CD4-positive, CD25-positive, alpha-beta regulatory T cell (primary cell): ENCODE results near the gene KIF3B. TPM values are rescaled to one million over a fixed set of nuclear protein-coding genes. Genes with fewer than 3 reads are reported as not detected.
"Not testable (repeated sequence)": the region's sequence is repeated elsewhere in the genome, so short reads cannot be mapped to it uniquely, and the experiment has no call there.

Experiments used
- ATAC-seq, 2 donors: fragments of 150-1000 bp; cut with Tn5 transposase; one replicate each; pipeline ENCODE4 v1.10.0; 2021; ENCODE audit warnings: low read depth in 2 of 2, moderate number of reproducible peaks in 2 of 2, moderate library complexity in 1 of 2
- DNase-seq, 3 donors: peaks; one replicate each; pipeline versions ENCODE4 v3.0.0 to v3.0.0-alpha.2; 2012 to 2022; ENCODE audit warnings: mixed read lengths in 1 of 3
- H3K27ac ChIP-seq: one replicate; pipeline ENCODE4 v1.7.0; 2013; ENCODE audit warnings: mild to moderate bottlenecking, low read length; ENCODE audit not compliant: insufficient read depth, poor library complexity, severe bottlenecking
- H3K27me3 ChIP-seq: one replicate; pipeline ENCODE4 v1.7.0; 2013; ENCODE audit warnings: low read length; ENCODE audit not compliant: control insufficient read depth, insufficient read depth
- H3K36me3 ChIP-seq: one replicate; pipeline ENCODE4 v1.7.0; 2013; ENCODE audit warnings: mild to moderate bottlenecking, low read length, moderate library complexity; ENCODE audit not compliant: control insufficient read depth, insufficient read depth
- H3K4me1 ChIP-seq: 2 replicates; pipeline ENCODE4 v1.7.0; 2013; ENCODE audit warnings: mild to moderate bottlenecking, low read length; ENCODE audit not compliant: insufficient read depth, control insufficient read depth, poor library complexity, severe bottlenecking
- H3K4me3 ChIP-seq: one replicate; pipeline ENCODE4 v1.7.0; 2013; ENCODE audit warnings: low read depth, mild to moderate bottlenecking, low read length, moderate library complexity
- H3K9me3 ChIP-seq, 2 experiments: 1 replicate in 1 of 2; 2 replicates in 1 of 2; pipeline ENCODE4 v1.7.0; 2013; ENCODE audit warnings: low read length in 2 of 2, mild to moderate bottlenecking in 1 of 2, moderate library complexity in 1 of 2; ENCODE audit not compliant: control insufficient read depth in 2 of 2
- H3K27ac Mint-ChIP-seq, 3 donors: one replicate each; pipeline ENCODE4 v1.8.0; 2020 to 2022; ENCODE audit warnings: mild to moderate bottlenecking in 3 of 3, mixed read lengths in 3 of 3, moderate library complexity in 2 of 3
- H3K27me3 Mint-ChIP-seq: one replicate; pipeline ENCODE4 v1.8.0; 2022; ENCODE audit warnings: mild to moderate bottlenecking, mixed read lengths
- H3K36me3 Mint-ChIP-seq: one replicate; pipeline ENCODE4 v1.8.0; 2020; ENCODE audit warnings: mixed read lengths
- H3K4me1 Mint-ChIP-seq, 4 donors: one replicate each; pipeline ENCODE4 v1.8.0; 2020 to 2022; ENCODE audit warnings: mixed read lengths in 4 of 4, mild to moderate bottlenecking in 1 of 4
- H3K4me3 Mint-ChIP-seq, 4 donors: one replicate each; pipeline ENCODE4 v1.8.0; 2020 to 2022; ENCODE audit warnings: mild to moderate bottlenecking in 4 of 4, mixed read lengths in 4 of 4, moderate library complexity in 3 of 4
- H3K9me3 Mint-ChIP-seq, 7 donors: one replicate each; pipeline ENCODE4 v1.8.0; 2020 to 2022; ENCODE audit warnings: mixed read lengths in 7 of 7, mild to moderate bottlenecking in 3 of 7, moderate library complexity in 2 of 7
- polyA plus RNA-seq, 4 donors: library from polyadenylated mRNA; unstranded; fragments of 300-500 nt; fragmentation: Illumina TruSeq; gene quantifications; one replicate each; pipeline ENCODE4 v1.2.3, GENCODE V29; 2021
- total RNA-seq: library from RNA; stranded (reverse); gene quantifications from one replicate; pipeline ENCODE4 v1.2.3, GENCODE V29; 2022

Gene KIF3B
- total and polyA plus RNA-seq, 5 donors from 2014 or later = 1.8 to 19.6 (median 2.9) TPM

- peaks cover 25% of the 10 kb centered on the region for H3K36me3 Mint-ChIP-seq
- peaks cover 10 to 38% (median 22%) of the 10 kb centered on the region in 4 donors for H3K4me1 Mint-ChIP-seq
- H3K9me3 ChIP-seq = no peaks in the 10 kb centered on the region
- H3K9me3 Mint-ChIP-seq = no peaks in the 10 kb centered on the region
- peak; percentile 24 to 76 (median 37) for DNase-seq
- H3K4me1 ChIP-seq = peaks cover 24% of the 10 kb centered on the region
- peak; percentile 73 to 75 for ATAC-seq
- peaks cover 27% of the 10 kb centered on the region for H3K36me3 ChIP-seq
- H3K4me3 ChIP-seq = peak overlapping the region; percentile 70
- no peaks in the 10 kb centered on the region for H3K27me3 Mint-ChIP-seq
- peak overlapping the region; percentile 74 to 93 (median 85) for H3K27ac Mint-ChIP-seq
- H3K27ac ChIP-seq = peak overlapping the region; percentile 71
- no peaks in the 10 kb centered on the region for H3K27me3 ChIP-seq
- peak overlapping the region; percentile 14 to 77 (median 68) for H3K4me3 Mint-ChIP-seq
Observed at GRCh38 chr20:32333988-32334885, 56.8 kb downstream of the KIF3B start.

GRCh38 chr20:32336918-32337347 lies 59.5 kb downstream of the KIF3B start:
- H3K9me3 Mint-ChIP-seq = no peaks in the 10 kb centered on the region
- Histone ChIP-seq H3K4me1 (peaks cover 24% of the 10 kb centered on the region), H3K27me3 (no peaks in the 10 kb centered on the region), H3K36me3 (peaks cover 6% of the 10 kb centered on the region), H3K4me3 (no peak overlapping the region), H3K9me3 (no peaks in the 10 kb centered on the region), H3K27ac (no peak overlapping the region)
- no peaks in the 10 kb centered on the region for H3K27me3 Mint-ChIP-seq
- peak overlapping the region; percentile 23 to 76 (median 64) for H3K27ac Mint-ChIP-seq
- DNase-seq (peak in 2 of 3 donors; percentile 36 to 55), ATAC-seq (no peak)
- H3K4me3 Mint-ChIP-seq = peak overlapping the region in 2 of 4 donors; percentile 19 to 66
- peaks cover 10 to 38% (median 22%) of the 10 kb centered on the region in 4 donors for H3K4me1 Mint-ChIP-seq
- H3K36me3 Mint-ChIP-seq = peaks cover 8% of the 10 kb centered on the region

- DNase-seq = no peak
- H3K27me3 ChIP-seq = no peaks in the 10 kb centered on the region
- Mint-ChIP-seq H3K27me3 (no peaks in the 10 kb centered on the region), H3K4me3 (no peak overlapping the region), H3K36me3 (peaks cover 5% of the 10 kb centered on the region), H3K4me1 (peaks cover 10 to 29% (median 18%) of the 10 kb centered on the region in 4 donors), H3K27ac (no peak overlapping the region), H3K9me3 (no peaks in the 10 kb centered on the region)
- peaks cover 17% of the 10 kb centered on the region for H3K4me1 ChIP-seq
- no peaks in the 10 kb centered on the region for H3K9me3 ChIP-seq
- H3K36me3 ChIP-seq = no peaks in the 10 kb centered on the region
- no peak overlapping the region for H3K4me3 ChIP-seq
- no peak for ATAC-seq
- no peak overlapping the region for H3K27ac ChIP-seq
Observed at GRCh38 chr20:32337937-32338661, 60.6 kb downstream of the KIF3B start.

- H3K4me3 Mint-ChIP-seq = no peak overlapping the region
- peaks cover 10 to 23% (median 16%) of the 10 kb centered on the region in 4 donors for H3K4me1 Mint-ChIP-seq
- Histone ChIP-seq H3K36me3 (no peaks in the 10 kb centered on the region), H3K4me3 (no peak overlapping the region), H3K4me1 (peaks cover 11% of the 10 kb centered on the region), H3K27ac (no peak overlapping the region), H3K9me3 (no peaks in the 10 kb centered on the region), H3K27me3 (no peaks in the 10 kb centered on the region)
- no peaks in the 10 kb centered on the region for H3K27me3 Mint-ChIP-seq
- no peak overlapping the region for H3K27ac Mint-ChIP-seq
- H3K36me3 Mint-ChIP-seq = peaks cover 5% of the 10 kb centered on the region
- H3K9me3 Mint-ChIP-seq = no peaks in the 10 kb centered on the region
- ATAC-seq (no peak), DNase-seq (no peak)
Observed at GRCh38 chr20:32338665-32339064, 61.2 kb downstream of the KIF3B start.

- no peak overlapping the region for H3K4me3 Mint-ChIP-seq
- no peak for DNase-seq
- no peak overlapping the region for H3K27ac Mint-ChIP-seq
- Histone ChIP-seq H3K27ac (no peak overlapping the region), H3K36me3 (no peaks in the 10 kb centered on the region), H3K27me3 (no peaks in the 10 kb centered on the region), H3K4me3 (no peak overlapping the region), H3K9me3 (no peaks in the 10 kb centered on the region), H3K4me1 (peaks cover 7% of the 10 kb centered on the region)
- H3K4me1 Mint-ChIP-seq = peaks cover 8 to 19% (median 13%) of the 10 kb centered on the region in 4 donors
- H3K27me3 Mint-ChIP-seq = no peaks in the 10 kb centered on the region
- H3K36me3 Mint-ChIP-seq = peaks cover 5% of the 10 kb centered on the region
- H3K9me3 Mint-ChIP-seq = no peaks in the 10 kb centered on the region
- ATAC-seq = no peak
Observed at GRCh38 chr20:32339116-32339515, 61.7 kb downstream of the KIF3B start.

- not testable (repeated sequence) for H3K27me3 ChIP-seq, H3K27ac ChIP-seq, DNase-seq, H3K27me3 Mint-ChIP-seq, H3K27ac Mint-ChIP-seq, H3K9me3 ChIP-seq, H3K4me3 ChIP-seq, H3K36me3 ChIP-seq, H3K9me3 Mint-ChIP-seq, H3K4me3 Mint-ChIP-seq, ATAC-seq, H3K4me1 ChIP-seq, H3K4me1 Mint-ChIP-seq, H3K36me3 Mint-ChIP-seq
Observed at GRCh38 chr20:32341053-32341452, 63.6 kb downstream of the KIF3B start.

GRCh38 chr20:32343439-32343838 lies 66.0 kb downstream of the KIF3B start:
- Mint-ChIP-seq H3K27ac (no peak overlapping the region), H3K4me1 (no peaks in the 10 kb centered on the region), H3K9me3 (no peaks in the 10 kb centered on the region), H3K27me3 (no peaks in the 10 kb centered on the region), H3K36me3 (peaks cover 10% of the 10 kb centered on the region), H3K4me3 (no peak overlapping the region)
- H3K4me1 ChIP-seq = no peaks in the 10 kb centered on the region
- H3K27ac ChIP-seq = no peak overlapping the region
- no peak for DNase-seq
- no peaks in the 10 kb centered on the region for H3K36me3 ChIP-seq
- H3K27me3 ChIP-seq = no peaks in the 10 kb centered on the region
- H3K4me3 ChIP-seq = no peak overlapping the region
- H3K9me3 ChIP-seq = no peaks in the 10 kb centered on the region
- no peak for ATAC-seq
